NK-92 (cell line): ENCODE data around the gene PPP6R3.

ENCODE experiments used
- DNase-seq: peaks from one replicate; lab custom pipeline; 2025; ENCODE audit not compliant: unreplicated experiment; lab: John Stamatoyannopoulos, UW

Gene PPP6R3

DNA sequence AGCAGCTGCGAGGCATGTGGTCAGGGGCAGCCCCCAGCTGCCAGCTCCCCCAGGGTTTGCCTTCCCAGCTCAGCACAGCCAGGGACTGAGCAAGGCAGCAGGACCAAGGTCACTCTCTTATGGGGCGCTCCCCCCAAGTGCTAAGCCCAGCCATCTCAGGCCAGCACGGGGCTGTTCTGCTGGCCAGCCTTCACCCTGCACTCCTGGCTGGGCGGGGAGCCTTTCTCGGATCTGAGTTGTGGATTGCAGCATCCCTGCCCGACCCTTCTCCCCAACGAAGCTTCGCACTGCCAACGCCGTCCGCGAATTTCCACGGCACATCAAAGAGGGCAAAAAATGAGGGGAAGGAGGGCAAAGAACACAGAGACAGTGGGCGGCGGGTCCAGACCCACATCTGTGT lies 181.3 kb downstream of the PPP6R3 start:
- no peak for DNase-seq

DNA sequence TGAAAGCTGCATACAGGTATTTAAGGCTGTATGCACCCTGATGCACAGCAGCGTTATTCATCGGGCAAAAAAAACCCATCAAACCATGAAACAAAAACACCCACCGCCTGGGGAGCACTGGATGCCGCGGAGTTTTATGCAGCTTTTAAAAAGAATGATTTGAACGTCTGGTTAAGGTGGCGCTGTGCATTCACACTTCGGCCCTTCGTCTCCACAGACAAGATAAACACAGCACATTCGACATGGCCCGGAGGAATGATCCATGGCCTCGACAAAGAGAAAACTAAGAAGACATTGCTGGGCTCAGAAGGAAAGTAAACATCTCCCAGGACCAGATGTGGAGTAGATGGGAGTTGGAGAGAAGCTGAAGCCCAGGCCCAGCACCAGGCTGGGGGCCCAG lies 183.0 kb downstream of the PPP6R3 start:
- no peak for DNase-seq

DNA sequence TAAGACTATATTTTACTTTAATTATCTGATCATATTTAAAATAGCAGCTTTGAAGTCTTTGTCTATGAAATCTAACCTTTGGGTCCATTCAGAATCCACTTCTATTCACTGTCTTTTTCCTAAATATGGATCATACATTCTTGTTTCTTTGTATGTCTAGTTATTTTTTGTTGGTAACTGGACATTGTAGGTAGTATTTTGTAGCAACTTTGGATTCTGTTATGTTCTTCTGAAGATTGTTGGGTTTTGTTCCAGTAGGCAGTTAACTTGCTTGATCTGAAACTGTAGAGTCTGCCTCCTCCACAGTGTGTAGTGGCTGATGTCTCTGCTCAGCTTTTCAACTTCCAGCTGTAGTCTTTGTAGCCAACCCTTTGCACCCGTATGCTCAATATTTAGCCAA lies 186.3 kb downstream of the PPP6R3 start:
- no peak for DNase-seq

DNA sequence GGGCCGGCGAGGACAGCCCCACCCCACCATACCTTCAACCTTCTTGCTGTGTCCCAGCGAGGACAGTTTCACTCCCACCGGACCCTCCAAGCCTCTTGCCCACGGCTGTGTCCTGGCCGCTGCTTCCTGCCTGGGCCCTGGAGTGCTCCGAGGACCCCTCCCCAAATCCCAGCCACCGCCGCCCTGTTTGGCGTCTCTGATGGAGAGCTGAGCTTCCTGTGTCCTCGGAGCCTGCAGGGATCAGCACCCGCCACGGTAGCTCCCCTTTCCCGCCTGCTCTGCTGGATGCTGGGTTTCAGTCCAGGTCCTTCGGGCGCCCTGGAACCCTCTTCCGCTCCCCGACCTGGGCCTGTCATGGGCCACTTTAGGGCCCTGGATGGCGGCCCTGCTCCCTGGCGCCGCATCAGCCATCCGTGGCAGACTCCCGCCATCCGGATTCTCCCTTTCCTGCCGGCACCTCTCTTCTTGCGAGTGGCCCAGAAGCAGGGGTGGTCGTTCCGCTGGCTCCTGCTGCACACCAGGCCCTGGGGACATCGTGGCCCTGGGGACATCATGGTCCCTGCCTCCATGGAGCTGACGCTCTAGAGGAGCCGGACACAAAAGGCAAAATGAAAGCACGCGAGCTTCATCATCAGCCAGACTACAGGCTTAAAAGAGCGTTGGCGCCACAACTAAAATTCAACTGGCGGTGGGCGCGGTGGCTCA lies 189.5 kb downstream of the PPP6R3 start:
- no peak for DNase-seq

DNA sequence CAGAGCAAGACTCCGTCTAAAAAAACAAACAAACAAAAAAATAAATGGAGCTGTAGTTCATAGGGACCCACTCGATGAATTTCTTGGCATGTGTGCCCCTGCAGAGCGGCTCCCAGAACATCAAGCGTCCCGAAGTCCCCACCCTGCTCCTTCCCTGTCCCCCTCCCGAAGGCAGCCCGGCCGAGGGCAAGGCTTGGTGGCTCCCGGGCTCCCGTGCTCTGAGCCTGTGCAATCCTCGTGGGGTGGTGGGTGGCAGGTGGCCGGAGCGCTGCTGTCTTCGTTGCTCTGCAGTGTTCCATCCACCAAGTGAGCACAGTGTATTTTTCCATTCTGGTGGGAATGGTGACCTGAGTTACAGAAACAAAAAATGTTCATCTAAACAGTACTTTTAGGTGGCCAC lies 190.2 kb downstream of the PPP6R3 start:
- no peak for DNase-seq

DNA sequence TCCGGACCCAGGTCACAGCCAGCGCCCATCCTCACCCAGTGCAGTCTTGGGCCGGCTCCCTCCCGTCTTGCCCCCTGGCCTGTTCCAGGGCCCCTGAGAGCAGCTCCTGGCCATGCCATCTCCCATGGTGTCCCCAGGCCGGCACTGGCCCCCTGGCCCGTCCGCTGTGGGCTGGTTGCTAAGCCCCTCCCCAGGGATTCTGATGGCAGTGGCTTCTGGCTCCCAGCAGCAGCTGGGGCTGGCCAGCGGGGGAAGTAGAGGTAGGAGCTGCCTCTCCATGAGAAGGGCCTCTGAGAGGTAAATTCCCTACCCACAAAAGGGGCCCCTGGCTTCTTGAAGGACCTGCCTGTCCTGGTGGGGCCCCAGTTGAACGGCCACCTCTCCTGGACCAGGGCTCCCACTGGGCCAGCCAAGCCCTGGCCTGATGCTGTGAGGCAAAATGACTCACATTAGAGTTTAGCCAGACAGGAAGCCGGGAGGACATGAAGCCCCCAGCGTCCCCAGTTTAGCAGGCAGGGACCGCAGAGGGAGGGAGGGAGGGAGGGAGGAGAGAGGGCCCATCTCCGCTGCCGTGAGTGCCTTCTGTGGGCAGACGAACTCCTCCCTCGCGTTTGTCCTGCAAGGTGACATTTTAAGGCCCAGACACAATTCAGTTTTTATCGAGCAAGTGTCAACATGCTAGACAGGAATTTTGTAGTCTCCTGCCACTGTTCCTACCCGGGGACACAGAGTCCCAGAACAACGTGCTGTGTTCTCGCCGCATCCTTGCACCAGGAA lies 190.8 kb downstream of the PPP6R3 start:
- no peak for DNase-seq

DNA sequence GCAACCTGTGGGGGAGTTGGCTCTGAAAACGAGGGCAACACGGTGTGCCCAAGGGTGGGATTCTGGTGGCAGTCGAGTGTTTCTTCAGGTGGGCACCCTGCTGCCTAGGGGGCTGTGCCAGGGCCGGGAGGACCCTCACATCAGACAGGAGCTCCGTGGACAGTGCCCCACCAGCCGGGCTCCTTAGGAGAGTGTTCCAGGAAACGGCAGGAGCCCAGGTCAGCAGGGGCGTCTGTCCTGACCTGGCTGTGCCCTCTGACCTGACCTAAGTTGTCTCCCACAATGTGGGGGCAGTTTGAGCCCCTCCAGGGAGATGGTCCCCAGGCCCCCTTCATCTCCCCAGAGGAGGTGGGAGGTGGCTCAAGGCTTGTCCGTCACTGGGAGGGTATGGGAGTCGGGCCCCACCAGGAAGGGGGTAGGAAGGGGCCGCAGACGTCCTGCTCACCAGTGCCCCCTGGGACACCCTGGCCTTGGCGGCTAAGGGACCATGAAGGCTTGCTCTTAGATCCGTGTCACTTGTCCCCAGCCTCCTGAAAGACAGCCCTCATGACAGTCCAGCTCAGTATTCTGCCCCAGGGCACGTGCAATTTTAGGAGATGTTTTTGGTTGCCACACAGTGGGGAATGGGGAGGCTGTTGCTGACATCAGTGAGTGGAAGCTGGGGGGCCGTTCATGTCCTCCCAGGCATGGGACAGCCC lies 191.6 kb downstream of the PPP6R3 start:
- no peak for DNase-seq

DNA sequence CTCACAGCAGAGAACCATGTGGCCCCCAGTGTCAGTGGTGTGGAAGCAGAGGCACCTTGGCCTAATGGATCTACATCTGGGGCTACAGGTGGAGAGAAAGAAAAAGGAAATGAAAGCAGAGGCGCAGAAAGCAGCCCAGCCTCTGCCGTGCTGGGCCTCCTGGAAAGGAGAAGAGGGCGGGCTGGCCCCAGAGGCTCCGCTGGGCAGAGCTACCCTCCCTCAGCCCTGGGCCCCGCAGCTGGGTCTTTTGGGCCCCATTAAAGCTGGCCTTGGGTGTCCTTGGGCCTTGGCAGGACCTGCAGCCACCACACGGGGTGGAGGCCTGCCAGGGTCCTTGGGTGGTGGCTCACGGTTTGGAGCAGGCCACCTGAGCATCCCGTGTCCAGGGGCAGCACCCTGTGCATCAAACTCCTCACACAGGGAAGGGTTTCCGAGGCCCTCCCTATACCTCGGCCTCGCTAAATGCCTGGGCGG lies 192.2 kb downstream of the PPP6R3 start:
- DNase-seq: no peak

DNA sequence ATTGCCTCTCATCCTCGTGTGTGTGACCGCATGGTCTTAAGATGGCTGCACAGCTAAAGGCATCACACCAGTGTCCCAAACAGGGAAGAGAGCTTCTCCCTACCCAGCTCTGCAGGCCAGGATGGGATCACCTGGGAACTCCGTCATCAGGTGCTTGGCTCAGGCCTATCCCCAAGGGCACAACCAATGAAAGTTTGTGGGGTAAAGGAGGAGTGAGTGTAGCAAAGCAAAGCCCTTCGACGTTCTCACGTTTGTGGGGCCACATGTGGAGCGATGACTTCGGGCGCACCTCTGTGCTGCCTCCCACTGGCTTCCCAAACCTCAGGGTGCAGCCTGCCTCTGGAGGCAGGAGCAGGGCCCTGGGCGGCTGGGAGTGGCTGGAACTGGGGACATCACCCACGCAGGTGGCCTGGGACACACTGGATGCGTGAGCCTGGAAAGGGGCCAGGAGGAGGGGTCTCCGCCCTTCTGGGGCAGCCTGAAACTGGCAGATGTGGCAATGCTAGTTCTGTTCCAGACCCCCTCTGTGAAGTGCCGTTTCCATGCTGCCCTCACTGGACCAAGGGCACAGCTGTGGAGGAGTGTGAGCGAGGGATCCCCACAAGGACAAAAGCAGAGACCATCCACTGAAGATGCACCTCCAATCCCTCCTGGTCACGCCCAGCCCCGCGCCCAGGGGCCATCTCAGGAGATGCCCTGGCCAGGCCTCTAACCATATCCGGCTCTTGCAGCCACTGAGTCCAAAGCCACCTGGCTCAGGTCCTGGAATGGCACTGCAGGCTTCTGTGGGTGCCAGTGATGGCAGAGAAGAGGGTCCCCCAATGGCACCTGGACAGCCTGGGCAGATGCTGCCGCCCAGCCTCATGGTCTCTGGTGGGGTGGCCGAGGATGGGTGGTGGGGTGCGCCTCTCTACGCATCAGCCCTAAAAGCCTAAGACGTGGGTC lies 193.2 kb downstream of the PPP6R3 start:
- DNase-seq: no peak

DNA sequence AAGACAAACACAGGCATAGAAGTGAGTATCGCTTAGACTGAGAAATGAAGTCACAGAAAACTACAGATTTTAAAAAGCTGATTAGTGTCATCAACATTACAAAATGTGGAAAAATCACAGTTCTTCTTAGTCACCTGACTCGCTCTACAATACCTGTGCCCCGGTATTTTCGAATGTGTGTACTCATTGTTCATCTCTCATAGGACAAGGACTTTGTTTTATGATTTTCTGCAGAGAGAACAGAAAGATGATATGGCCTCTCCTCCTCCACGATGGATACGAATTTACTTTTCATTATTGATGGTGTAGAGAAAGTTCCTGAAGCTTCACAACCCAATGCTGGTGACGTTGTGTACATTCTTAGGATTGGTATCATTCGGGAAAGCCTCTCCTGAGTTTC lies 194.4 kb downstream of the PPP6R3 start:
- no peak for DNase-seq

DNA sequence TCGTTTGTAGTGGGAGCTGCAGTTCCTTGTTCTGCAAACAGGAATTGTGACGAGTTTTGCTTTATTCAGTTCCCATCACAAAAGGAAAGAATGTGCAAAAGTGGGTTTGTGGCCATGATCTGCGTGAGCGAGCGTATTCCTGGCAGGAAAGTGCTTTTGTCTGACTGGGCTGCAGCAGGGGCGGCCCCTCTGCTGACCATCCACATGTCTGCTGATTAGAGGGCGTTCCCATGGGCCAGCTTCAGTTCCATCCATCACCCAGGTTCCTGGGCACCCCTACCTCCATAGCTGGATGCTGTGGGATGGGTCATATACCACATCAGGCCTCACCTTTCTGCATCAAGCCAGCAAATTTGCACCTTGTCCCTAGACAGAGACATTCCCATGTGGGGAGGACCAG lies 194.9 kb downstream of the PPP6R3 start:
- no peak for DNase-seq

DNA sequence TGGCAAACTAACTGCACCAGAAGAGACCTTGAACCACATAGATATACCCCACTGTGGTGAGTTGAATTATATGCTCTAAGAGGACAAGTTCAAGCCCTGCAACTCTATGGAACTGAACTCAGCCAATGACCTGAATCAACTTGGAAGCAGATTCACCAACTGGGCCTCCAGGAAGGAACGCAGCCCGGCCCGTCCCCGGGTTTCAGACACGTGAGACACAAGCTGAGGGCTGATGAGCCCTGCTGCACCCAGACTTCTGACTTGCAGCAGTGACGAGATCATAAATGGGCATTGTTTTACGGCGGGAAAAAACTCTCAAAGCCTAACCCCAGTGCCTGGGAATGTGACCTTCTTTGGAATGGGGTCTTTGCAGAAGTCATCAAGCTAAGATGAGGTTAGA lies 195.3 kb downstream of the PPP6R3 start:
- DNase-seq: no peak

DNA sequence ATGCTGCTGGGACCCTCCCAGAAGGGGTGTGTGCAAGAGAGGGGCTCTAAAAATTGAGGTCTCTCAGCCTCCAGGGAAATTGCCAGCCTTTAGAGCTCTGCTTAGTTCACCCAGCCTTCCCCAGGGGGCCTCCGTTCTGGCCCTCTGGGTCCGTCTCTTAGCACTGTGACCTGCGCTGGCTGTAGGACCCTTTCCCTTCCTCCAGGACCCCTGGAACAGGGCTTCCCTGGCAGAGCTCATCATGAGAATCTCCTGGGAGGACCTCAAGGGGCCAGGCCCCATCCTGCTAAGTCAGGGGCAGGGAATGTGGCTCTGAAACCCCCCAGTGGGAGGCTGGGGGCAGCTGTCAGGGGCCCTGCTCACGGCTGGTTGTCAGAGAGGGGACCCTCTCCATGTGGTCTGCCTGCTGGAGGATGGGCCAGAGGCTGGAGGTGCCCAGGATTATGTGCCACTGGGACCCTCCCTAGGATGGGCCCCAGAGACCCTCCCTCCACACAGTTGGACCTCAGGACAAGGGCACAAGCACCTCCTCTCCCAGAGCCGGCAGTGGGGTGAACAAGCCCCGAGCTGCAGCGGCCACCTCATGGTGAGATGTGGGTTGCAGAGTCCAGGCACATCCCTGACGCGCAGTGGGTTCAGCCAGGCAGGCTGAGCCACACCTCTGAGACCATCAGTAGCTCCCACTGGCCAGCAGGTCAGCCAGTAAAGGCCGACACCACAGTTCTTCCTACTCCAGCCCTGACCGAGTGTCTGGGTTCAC lies 196.6 kb downstream of the PPP6R3 start:
- DNase-seq: no peak

DNA sequence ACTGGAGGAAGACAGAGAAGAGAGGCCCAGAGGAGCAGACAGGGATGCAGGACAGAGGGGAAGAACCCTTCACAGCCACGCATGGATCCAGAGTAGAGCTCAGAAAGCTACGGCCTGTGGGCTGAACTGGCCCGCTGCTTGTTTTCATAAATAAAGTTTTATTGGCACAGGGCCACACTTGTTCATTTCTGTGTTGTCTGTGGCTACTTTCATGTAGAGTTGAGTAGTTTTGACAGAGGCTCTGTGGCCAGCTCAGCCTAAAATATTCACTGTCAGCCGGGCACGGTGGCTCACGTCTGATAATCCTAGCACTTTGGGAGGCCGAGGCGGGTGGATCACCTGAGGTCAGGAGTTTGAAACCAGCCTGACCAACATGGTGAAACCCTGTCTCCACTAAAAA lies 197.5 kb downstream of the PPP6R3 start:
- DNase-seq: no peak

DNA sequence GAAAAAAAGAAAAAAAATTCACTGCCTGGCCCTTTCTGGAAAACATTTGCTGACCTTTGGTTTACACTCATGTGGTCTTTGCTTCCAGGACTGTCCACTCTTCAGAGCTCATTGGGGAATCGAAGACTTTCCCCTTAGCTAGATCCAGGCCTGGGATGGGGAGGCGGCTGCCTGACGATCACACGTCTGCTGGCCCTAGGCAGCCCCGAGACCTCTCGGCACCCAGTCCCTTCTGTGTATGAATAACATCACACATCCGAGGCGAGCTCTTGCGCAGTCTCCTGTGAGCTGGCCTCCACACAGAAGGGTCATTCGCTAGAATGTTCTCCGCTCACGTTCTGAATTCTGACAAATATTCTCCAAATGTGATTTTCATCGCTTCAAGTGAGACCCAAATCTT lies 198.1 kb downstream of the PPP6R3 start:
- no peak for DNase-seq

DNA sequence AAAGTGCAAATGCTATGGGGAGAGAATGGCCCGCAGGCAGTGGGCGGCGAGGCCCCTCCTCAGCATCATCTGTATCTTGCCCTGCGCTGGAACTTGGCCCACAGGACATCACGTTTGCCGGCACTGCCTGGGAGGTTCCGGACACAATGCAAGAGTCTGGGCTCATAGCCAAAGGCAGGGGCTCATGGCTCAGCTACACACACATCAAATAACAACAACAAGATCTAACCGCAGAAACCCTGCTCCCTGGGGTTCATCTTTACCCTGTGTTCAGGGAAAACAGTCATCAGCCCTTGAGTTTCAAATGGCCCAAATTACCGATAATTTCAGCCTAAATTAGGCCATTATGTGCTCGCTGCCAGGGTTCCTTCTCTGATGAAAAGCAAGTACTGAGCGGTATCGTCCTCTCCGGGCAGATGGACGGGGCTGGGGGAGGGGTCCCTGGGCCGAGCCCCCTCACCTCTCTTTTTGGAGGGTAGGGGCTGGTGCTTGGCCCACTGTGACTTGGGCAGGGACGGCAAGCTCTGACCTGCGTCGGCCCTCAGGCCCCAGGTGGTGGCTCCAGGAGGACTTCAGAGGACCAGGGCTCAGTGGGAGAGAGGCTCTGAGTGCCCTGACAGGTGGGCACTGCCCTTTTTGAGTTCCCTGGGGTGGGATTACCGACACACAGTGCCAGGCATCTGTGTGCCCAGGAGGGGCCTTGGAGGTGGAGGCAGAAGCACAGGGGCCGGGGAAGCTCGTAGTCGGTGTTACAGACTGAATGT lies 198.8 kb downstream of the PPP6R3 start:
- DNase-seq: no peak

DNA sequence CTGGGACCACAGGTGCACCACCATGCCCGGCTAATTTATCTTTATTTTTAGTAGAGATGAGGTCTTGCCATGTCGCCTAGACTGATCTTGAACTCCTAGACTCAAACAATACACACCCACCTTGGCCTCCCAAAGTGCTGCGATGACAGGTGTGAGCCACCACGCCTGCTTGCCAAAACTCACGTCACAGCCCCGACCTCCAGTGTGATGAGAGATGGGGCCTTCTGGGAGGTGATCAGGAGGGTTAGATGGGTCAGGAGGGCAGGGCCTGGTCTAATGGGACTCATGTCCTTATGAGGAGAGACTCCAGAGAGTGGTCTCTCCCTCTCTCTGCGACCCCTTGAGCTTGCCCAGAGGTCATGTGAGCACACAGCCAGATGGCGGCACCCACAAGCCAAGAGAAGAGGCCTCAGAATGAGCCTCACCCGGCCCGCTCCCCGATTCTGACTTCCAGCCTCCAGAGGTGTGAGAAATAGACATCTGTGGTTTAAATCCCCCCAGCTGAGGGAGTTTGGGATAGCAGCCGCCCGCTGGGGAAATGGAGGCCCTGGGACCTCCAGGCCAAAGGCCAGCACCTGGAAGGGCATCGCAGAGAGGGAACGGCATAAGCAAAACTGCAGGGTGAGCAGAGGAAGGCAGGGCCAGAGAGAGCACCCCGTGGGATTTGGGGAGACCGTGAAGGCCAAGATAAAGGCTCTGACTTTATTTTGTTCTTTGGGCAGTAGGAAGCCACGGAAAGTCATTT lies 199.7 kb downstream of the PPP6R3 start:
- DNase-seq: no peak

DNA sequence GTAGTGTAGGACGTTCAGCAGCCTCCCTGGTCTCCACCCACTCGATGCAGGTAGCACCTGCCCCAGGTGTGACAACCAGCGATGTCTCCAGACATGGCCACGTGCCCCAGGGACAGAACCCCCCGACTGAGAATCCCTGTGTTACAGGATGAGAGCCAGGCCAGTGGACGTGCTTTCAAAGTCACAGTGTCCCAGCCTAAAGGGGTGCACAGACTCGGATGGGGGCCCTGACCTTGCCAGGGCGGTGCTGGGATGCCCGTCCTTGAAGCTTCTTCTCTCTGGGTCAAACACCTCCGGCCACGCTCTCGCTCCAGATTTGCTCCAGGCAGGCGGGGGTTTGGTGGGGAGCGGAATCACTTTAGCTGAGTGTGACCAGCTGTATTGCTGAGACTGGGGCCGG lies 200.5 kb downstream of the PPP6R3 start:
- DNase-seq: no peak
